Measurements from ENCODE around the gene USP13. TPM values are rescaled to one million over a fixed set of nuclear protein-coding genes. Genes with fewer than 3 reads are reported as not detected.

Gene USP13
- total and polyA plus RNA-seq, 2 donors (not counting 3 experiments of a cell fraction or from before 2014, with no cell fraction given), result 5.8 to 24.0 TPM

GRCh38 chr3:179819379-179819778 is 166.5 kb downstream of the USP13 start:
- no peak for DNase-seq (ENCODE audit: low read depth, low spot score)
- Histone ChIP-seq H3K4me3 (replicated peaks in 1 of 3; ENCODE audit: insufficient read depth in 1 of 3, low read depth in 1 of 3, low read length in 3 of 3) (no peak overlapping the region), H3K36me3 (ENCODE audit: control insufficient read depth in 2 of 2, extremely low read depth in 1 of 2, insufficient read depth in 2 of 2, low read length in 2 of 2) (no peaks in the 10 kb centered on the region), H3K9ac (replicated peaks; ENCODE audit: extremely low read depth, insufficient read depth, low read length) (no peak overlapping the region), H3K9me3 (replicated peaks; ENCODE audit: control insufficient read depth, insufficient read depth, low read length) (no peaks in the 10 kb centered on the region), H3K27ac (ENCODE audit: insufficient read depth, low read depth, low read length) (no peak overlapping the region), H3K79me2 (ENCODE audit: control insufficient read depth, insufficient read depth, low read length) (no peaks in the 10 kb centered on the region), H3K4me2 (ENCODE audit: insufficient read depth, low read length) (no peak overlapping the region), H4K20me1 (replicated peaks; ENCODE audit: control insufficient read depth, extremely low read depth, insufficient read depth, low read length) (no peaks in the 10 kb centered on the region), H3K9me1 (replicated peaks; ENCODE audit: control insufficient read depth, extremely low read depth, insufficient read depth, low read length) (no peaks in the 10 kb centered on the region), H3K27me3 (ENCODE audit: control insufficient read depth in 2 of 2, insufficient read depth in 2 of 2, low read length in 2 of 2) (peaks cover 6 to 12% of the 10 kb centered on the region in 2 experiments), H2AFZ (ENCODE audit: low read depth, low read length) (no peak overlapping the region), H3K4me1 (ENCODE audit: control insufficient read depth, extremely low read depth, insufficient read depth, low read length) (no peaks in the 10 kb centered on the region)
- intact Hi-C loops (cut with micrococcal nuclease), result no loop called here
- dilution Hi-C loops (cut with MboI; ENCODE audit: extremely low pct_ligation_motif_present, low sequenced_read_pairs), result no loop called here
- ChIA-PET CTCF (interaction anchor here (3.6 kb wide), 1 partner anchor 8 kb away, joined by 29 read pairs; no protein-coding TSS in a partner anchor), POLR2A (no interaction called here)
- no peak for FAIRE-seq
- no TSS peak for BruUV-seq (replicated peaks)
- no peak for TF ChIP-seq MAX (IDR thresholded peaks at IDR 0.05; ENCODE audit: insufficient read depth, insufficient read length)
- TF ChIP-seq MYC (IDR thresholded peaks at IDR 0.05; ENCODE audit: low read depth, low read length), result no peak
- TF ChIP-seq GATA2 (IDR thresholded peaks at IDR 0.05; ENCODE audit: insufficient read depth, insufficient read length, low read depth, low read length), result no peak
- TF ChIP-seq EZH2 (IDR thresholded peaks at IDR 0.05; ENCODE audit: borderline replicate concordance, low read depth, low read length, severe bottlenecking), result no peak
- TF ChIP-seq POLR2AphosphoS5 (IDR thresholded peaks at IDR 0.05; ENCODE audit: insufficient read depth, low read depth, low read length), result no peak
- TF ChIP-seq CTCF (IDR thresholded peaks at IDR 0.05; ENCODE audit: extremely low read depth in 1 of 2, insufficient read depth in 1 of 2, low read depth in 1 of 2, low read length in 2 of 2), result no peak
- no peak for TF ChIP-seq POLR2A (IDR thresholded peaks at IDR 0.05; ENCODE audit: low read depth, low read length)
- TF ChIP-seq JUN (IDR thresholded peaks at IDR 0.05; ENCODE audit: borderline replicate concordance, insufficient read depth, insufficient read length, low read depth), result no peak
- TF ChIP-seq FOS (IDR thresholded peaks at IDR 0.05; ENCODE audit: borderline replicate concordance, insufficient read depth, low read length), result no peak

Measured in endothelial cell of umbilical vein (primary cell).